MM.1S (cell line): ENCODE results near the gene ZNF841.

Experiments
- DNase-seq: peaks from one replicate; pipeline ENCODE4 v3.0.0-alpha.2; 2015
- H2AFZ ChIP-seq: fragments of 300-600 bp; sonication (generic); 2 replicates; pipeline ENCODE4 v1.6.0; 2016; ENCODE audit warnings: antibody characterized with exemption, low read length
- H3F3A ChIP-seq: fragments of 300-600 bp; sonication (generic); 2 replicates; pipeline ENCODE4 v1.6.1; 2016; ENCODE audit warnings: mild to moderate bottlenecking, antibody characterized with exemption, low read length, moderate library complexity, mixed read lengths; ENCODE audit not compliant: insufficient read depth
- H3K27ac ChIP-seq: fragments of 300-600 bp; sonication (generic); 2 replicates; pipeline ENCODE4 v1.5.1; 2016; ENCODE audit warnings: mild to moderate bottlenecking, low read length
- H3K27me3 ChIP-seq: fragments of 300-600 bp; sonication (generic); replicated peaks from 2 replicates; pipeline ENCODE4 v1.6.0; 2016; ENCODE audit warnings: low read length; ENCODE audit not compliant: insufficient read depth
- H3K36me3 ChIP-seq: fragments of 300-600 bp; sonication (generic); replicated peaks from 2 replicates; pipeline ENCODE4 v1.6.1; 2016; ENCODE audit warnings: mild to moderate bottlenecking, low read length, mixed read lengths; ENCODE audit not compliant: insufficient read depth
- H3K4me1 ChIP-seq: fragments of 300-600 bp; sonication (generic); 2 replicates; pipeline ENCODE4 v1.6.1; 2016; ENCODE audit warnings: low read length, mixed read lengths
- H3K4me2 ChIP-seq: fragments of 300-600 bp; sonication (generic); 2 replicates; pipeline ENCODE4 v1.6.0; 2016; ENCODE audit warnings: low read depth, low read length
- H3K4me3 ChIP-seq: fragments of 300-600 bp; sonication (generic); 2 replicates; pipeline ENCODE4 v1.5.1; 2016; ENCODE audit warnings: low read length, mixed read lengths
- H3K79me2 ChIP-seq: fragments of 300-600 bp; sonication (generic); 2 replicates; pipeline ENCODE4 v1.6.1; 2016; ENCODE audit warnings: mixed run types, low read length, mixed read lengths
- H3K9ac ChIP-seq: fragments of 300-600 bp; sonication (generic); 2 replicates; pipeline ENCODE4 v1.6.1; 2016; ENCODE audit warnings: low read length, mixed read lengths
- H3K9me2 ChIP-seq: fragments of 300-600 bp; sonication (generic); replicated peaks from 2 replicates; pipeline ENCODE4 v1.6.1; 2016; ENCODE audit warnings: mild to moderate bottlenecking, low read length, mixed read lengths; ENCODE audit not compliant: insufficient read depth
- H3K9me3 ChIP-seq: fragments of 300-600 bp; sonication (generic); replicated peaks from 2 replicates; pipeline ENCODE4 v1.6.1; 2016; ENCODE audit warnings: mild to moderate bottlenecking, low read length, mixed read lengths; ENCODE audit not compliant: insufficient read depth
- H4K20me1 ChIP-seq: fragments of 300-600 bp; sonication (generic); 2 replicates; pipeline ENCODE4 v1.6.1; 2016; ENCODE audit warnings: mild to moderate bottlenecking, low read length, moderate library complexity, mixed read lengths; ENCODE audit not compliant: insufficient read depth
- CTCF ChIP-seq: fragments of 300-600 bp; sonication (generic); IDR thresholded peaks from 2 replicates; pipeline ENCODE4 v1.5.1; 2016; ENCODE audit warnings: antibody characterized with exemption, low read length, mixed read lengths
- EZH2 ChIP-seq: fragments of 300-600 bp; sonication (generic); optimal IDR thresholded peaks from 2 replicates; pipeline ENCODE3; 2017; ENCODE audit warnings: low read depth, mild to moderate bottlenecking, antibody characterized with exemption, low read length, mixed read lengths
- EZH2phosphoT487 ChIP-seq: fragments of 300-600 bp; sonication (generic); IDR thresholded peaks from 2 replicates; pipeline ENCODE4 v1.6.1; 2018; ENCODE audit warnings: antibody characterized with exemption, low read length

ZNF841 gene

GRCh38 chr19:52022193-52022592 is 73.4 kb downstream of the ZNF841 start:
- H3K4me2 ChIP-seq, result no peak overlapping the region

DNA sequence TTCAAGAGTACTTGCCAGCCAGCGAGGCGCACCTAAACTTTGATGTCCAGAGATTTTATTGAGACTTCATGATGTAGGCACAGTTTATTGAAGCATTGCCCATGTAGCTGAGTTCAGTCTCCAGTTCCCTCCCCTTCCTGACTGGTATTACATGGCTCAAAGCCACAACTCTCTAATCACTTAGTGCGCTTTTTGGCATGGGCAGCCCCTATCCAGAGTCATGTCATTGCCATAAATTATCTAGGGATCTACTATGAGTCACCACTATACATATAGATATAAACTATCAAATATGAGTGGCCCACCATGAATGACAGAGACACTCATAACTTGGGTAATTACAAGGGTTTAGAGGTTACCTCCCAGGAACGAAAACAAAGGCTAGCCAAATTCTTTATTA is 75.1 kb downstream of the ZNF841 start:
- Histone ChIP-seq H3K27me3 (no peaks in the 10 kb centered on the region), H3K9ac (no peak overlapping the region), H3K4me3 (no peak overlapping the region), H3K4me2 (no peak overlapping the region), H3F3A (no peaks in the 10 kb centered on the region), H3K79me2 (no peaks in the 10 kb centered on the region), H3K9me2 (no peaks in the 10 kb centered on the region), H3K4me1 (no peaks in the 10 kb centered on the region), H3K36me3 (peaks cover 11% of the 10 kb centered on the region; the same call in 1 of the 2 replicates), H3K27ac (no peak overlapping the region), H4K20me1 (no peaks in the 10 kb centered on the region), H3K9me3 (no peaks in the 10 kb centered on the region), H2AFZ (no peak overlapping the region)
- no peak for DNase-seq
- TF ChIP-seq EZH2, result no peak
- no peak for TF ChIP-seq EZH2phosphoT487
- no peak for TF ChIP-seq CTCF

More at GRCh38 chr19:52022193-52022592, 73.4 kb downstream of the ZNF841 start:
- H3K9me2 ChIP-seq, result no peaks in the 10 kb centered on the region
- peaks cover 4% of the 10 kb centered on the region; the same call in 1 of the 2 replicates for H3K36me3 ChIP-seq
- no peaks in the 10 kb centered on the region for H3K9me3 ChIP-seq
- no peaks in the 10 kb centered on the region for H4K20me1 ChIP-seq
- DNase-seq, result no peak
- H3F3A ChIP-seq, result no peaks in the 10 kb centered on the region
- TF ChIP-seq CTCF (no peak), EZH2phosphoT487 (no peak), EZH2 (no peak)
- no peak overlapping the region for H3K27ac ChIP-seq
- H3K27me3 ChIP-seq, result no peaks in the 10 kb centered on the region
- H3K79me2 ChIP-seq, result no peaks in the 10 kb centered on the region
- H3K9ac ChIP-seq, result no peak overlapping the region
- H3K4me3 ChIP-seq, result no peak overlapping the region
- H3K4me1 ChIP-seq, result no peaks in the 10 kb centered on the region
- no peak overlapping the region for H2AFZ ChIP-seq
